Keratinocyte (primary cell): ENCODE measurements around the gene LY6G6C. TPM values are rescaled to one million over a fixed set of nuclear protein-coding genes. Genes with fewer than 3 reads are reported as not detected.

Source experiments
- DNase-seq: peaks from one replicate; pipeline ENCODE4 v3.0.0-alpha.2; 2011; ENCODE audit warnings: low read depth, missing footprints, low spot score
- FAIRE-seq: peaks from 2 replicates; lab custom pipeline; 2011; peaks lifted over from hg19 to GRCh38; lab: Jason Lieb, UNC
- H2AFZ ChIP-seq: 2 replicates; pipeline ENCODE4 v1.6.0; 2012; ENCODE audit warnings: low read length, control low read depth, inconsistent platforms; ENCODE audit not compliant: control insufficient read depth
- H3K27ac ChIP-seq: 2 replicates; pipeline ENCODE4 v1.5.1; 2011; ENCODE audit warnings: low read length; ENCODE audit not compliant: control insufficient read depth, insufficient read depth
- H3K27me3 ChIP-seq: 3 replicates; pipeline ENCODE4 v1.6.0; 2011; ENCODE audit warnings: low read length; ENCODE audit not compliant: control insufficient read depth, insufficient read depth; ENCODE audit errors: extremely low read depth
- H3K36me3 ChIP-seq, 2 experiments: 2 replicates in 1 of 2; 3 replicates in 1 of 2; pipeline ENCODE4 v1.5.1; 2011; ENCODE audit warnings: low read length in 2 of 2, mild to moderate bottlenecking in 1 of 2; ENCODE audit not compliant: control insufficient read depth in 2 of 2, insufficient read depth in 2 of 2; ENCODE audit errors: extremely low read depth in 1 of 2
- H3K4me1 ChIP-seq: 3 replicates; pipeline ENCODE4 v1.5.1; 2011; ENCODE audit warnings: low read length; ENCODE audit not compliant: control insufficient read depth, insufficient read depth; ENCODE audit errors: extremely low read depth
- H3K4me2 ChIP-seq: 3 replicates; pipeline ENCODE4 v1.6.0; 2011; ENCODE audit warnings: low read depth, low read length; ENCODE audit not compliant: control insufficient read depth, insufficient read depth; ENCODE audit errors: extremely low read depth
- H3K4me3 ChIP-seq, 3 experiments: fragments of 200-600 bp in 1 of 3; sonication (generic) in 1 of 3; 2 replicates in 2 of 3; 3 replicates in 1 of 3; pipeline ENCODE4 v1.5.1; 2011 to 2016; ENCODE audit warnings: low read length in 3 of 3, mild to moderate bottlenecking in 3 of 3, control low read depth in 2 of 3, inconsistent platforms in 1 of 3, low read depth in 1 of 3, mixed read lengths in 1 of 3, mixed run types in 1 of 3, moderate library complexity in 1 of 3; ENCODE audit not compliant: control insufficient read depth in 2 of 3, insufficient read depth in 2 of 3; ENCODE audit errors: extremely low read depth in 1 of 3
- H3K79me2 ChIP-seq: 2 replicates; pipeline ENCODE4 v1.6.0; 2012; ENCODE audit warnings: low read length; ENCODE audit not compliant: control insufficient read depth, insufficient read depth
- H3K9ac ChIP-seq: 3 replicates; pipeline ENCODE4 v1.6.0; 2011; ENCODE audit warnings: low read length; ENCODE audit not compliant: control insufficient read depth, insufficient read depth; ENCODE audit errors: extremely low read depth
- H3K9me1 ChIP-seq: 3 replicates; pipeline ENCODE4 v1.6.0; 2011; ENCODE audit warnings: low read length; ENCODE audit not compliant: control insufficient read depth, insufficient read depth; ENCODE audit errors: extremely low read depth
- H3K9me3 ChIP-seq: 2 replicates; pipeline ENCODE4 v1.5.1; 2012; ENCODE audit warnings: low read depth, low read length; ENCODE audit not compliant: control insufficient read depth
- H4K20me1 ChIP-seq: 3 replicates; pipeline ENCODE4 v1.6.0; 2011; ENCODE audit warnings: low read length; ENCODE audit not compliant: control insufficient read depth, insufficient read depth; ENCODE audit errors: extremely low read depth
- CTCF ChIP-seq, 3 experiments: IDR thresholded peaks in 1 of 3; conservative IDR thresholded peaks in 1 of 3; optimal IDR thresholded peaks in 1 of 3; 2 replicates in 2 of 3; 3 replicates in 1 of 3; pipeline versions ENCODE3 to v1.5.1; 2011; ENCODE audit warnings: low read length in 3 of 3, mild to moderate bottlenecking in 3 of 3, moderate library complexity in 2 of 3, control low read depth in 1 of 3, inconsistent platforms in 1 of 3; ENCODE audit not compliant: insufficient read depth in 2 of 3; ENCODE audit errors: extremely low read depth in 1 of 3
- EZH2 ChIP-seq: IDR thresholded peaks from one replicate; pipeline ENCODE4 v1.6.1; 2012; ENCODE audit warnings: inconsistent platforms, mild to moderate bottlenecking, low read length, moderate library complexity
- dilution Hi-C: fragments of 300-500 bp; cut with MboI; formaldehyde crosslinking; loops from one replicate; pipeline ENCODE4 v1.7.0; 2020; ENCODE audit warnings: low sequenced_read_pairs; ENCODE audit not compliant: extremely low pct_ligation_motif_present
- polyA plus RNA-seq, 5 experiments: library from polyadenylated mRNA; depleted of rRNA in 3 of 5; stranded (reverse) in 3 of 5; stranded (forward) in 1 of 5; unstranded in 1 of 5; fragments of >200 nt; gene quantifications; 1 replicate in 1 of 5; 2 replicates in 3 of 5; 3 replicates in 1 of 5; pipeline versions ENCODE4 v1.2.1 to v1.2.3, GENCODE V29; 2011 to 2012; ENCODE audit warnings: missing spikeins in 2 of 5, low read depth in 1 of 5, low replicate concordance in 1 of 5

The LY6G6C gene
- polyA plus RNA-seq, 1 donor (not counting 4 experiments of a cell fraction or from before 2014, with no cell fraction given) = 2.4 TPM

GRCh38 chr6:31687321-31687720 lies 34.2 kb downstream of the LY6G6C start:
- H3K4me2 ChIP-seq = no peak overlapping the region
- no peak overlapping the region for H3K4me3 ChIP-seq
- no peak for TF ChIP-seq CTCF (optimal IDR thresholded peaks at IDR 0.05 in 1 of 3, IDR thresholded peaks at IDR 0.05 in 1 of 3, conservative IDR thresholded peaks at IDR 0.05 in 1 of 3; ENCODE audit: extremely low read depth in 1 of 3, insufficient read depth in 2 of 3, low read length in 3 of 3)
- H3K79me2 ChIP-seq = no peaks in the 10 kb centered on the region
- no peaks in the 10 kb centered on the region for H4K20me1 ChIP-seq
- H3K27ac ChIP-seq = no peak overlapping the region
- no peaks in the 10 kb centered on the region for H3K27me3 ChIP-seq
- H3K4me1 ChIP-seq = no peaks in the 10 kb centered on the region
- dilution Hi-C loops = no loop called here
- peaks cover 7 to 41% of the 10 kb centered on the region in 2 experiments for H3K36me3 ChIP-seq
- H3K9me3 ChIP-seq = no peaks in the 10 kb centered on the region
- FAIRE-seq (no peak), DNase-seq (no peak)
- no peaks in the 10 kb centered on the region for H3K9me1 ChIP-seq
- H2AFZ ChIP-seq = no peak overlapping the region
- H3K9ac ChIP-seq = no peak overlapping the region

GRCh38 chr6:31686483-31686882 lies 35.1 kb downstream of the LY6G6C start:
- H3K36me3 ChIP-seq = peaks cover 7 to 38% of the 10 kb centered on the region in 2 experiments
- no peaks in the 10 kb centered on the region for H4K20me1 ChIP-seq
- dilution Hi-C loops = no loop called here
- H3K4me3 ChIP-seq = no peak overlapping the region
- no peaks in the 10 kb centered on the region for H3K79me2 ChIP-seq
- TF ChIP-seq CTCF (optimal IDR thresholded peaks at IDR 0.05 in 1 of 3, IDR thresholded peaks at IDR 0.05 in 1 of 3, conservative IDR thresholded peaks at IDR 0.05 in 1 of 3; ENCODE audit: extremely low read depth in 1 of 3, insufficient read depth in 2 of 3, low read length in 3 of 3) (no peak), EZH2 (no peak)
- H3K27ac ChIP-seq = no peak overlapping the region
- peaks cover 3% of the 10 kb centered on the region for H3K4me1 ChIP-seq
- no peak overlapping the region for H2AFZ ChIP-seq
- FAIRE-seq (no peak), DNase-seq (no peak)
- H3K9me1 ChIP-seq = no peaks in the 10 kb centered on the region
- no peak overlapping the region for H3K4me2 ChIP-seq
- no peak overlapping the region for H3K9ac ChIP-seq
- no peaks in the 10 kb centered on the region for H3K9me3 ChIP-seq
- H3K27me3 ChIP-seq = no peaks in the 10 kb centered on the region
